ENCODE measurements around the gene PPM1J. TPM values are rescaled to one million over a fixed set of nuclear protein-coding genes. Genes with fewer than 3 reads are reported as not detected.
"Not testable (repeated sequence)": the region's sequence is repeated elsewhere in the genome, so short reads cannot be mapped to it uniquely, and the experiment has no call there.

Gene PPM1J
- total RNA-seq, 4 donors from 2014 or later = 11.9 to 16.5 (median 13.9) TPM

DNA sequence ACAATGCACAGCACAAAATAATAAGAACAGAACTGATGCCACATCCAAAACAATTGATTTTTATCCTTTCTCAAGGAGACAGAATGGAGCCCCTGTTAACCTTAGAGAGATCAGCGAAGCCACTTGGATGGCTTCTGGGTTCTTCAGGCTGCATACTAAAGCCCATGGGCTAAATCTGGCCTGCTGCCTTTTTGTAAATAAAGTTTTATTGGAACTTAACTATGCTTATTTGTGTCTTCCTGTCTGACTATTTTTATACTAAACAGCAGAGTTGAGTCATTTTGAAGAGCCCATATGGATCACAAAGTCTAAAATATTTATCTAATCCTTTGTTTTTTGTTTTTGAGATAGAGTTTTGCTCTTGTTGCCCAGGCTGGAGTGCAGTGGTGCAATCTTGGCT, 16.3 kb upstream of the PPM1J start:
- no peak for DNase-seq (ENCODE audit: low spot score in 2 of 2)
- TF ChIP-seq, protein P1, sequence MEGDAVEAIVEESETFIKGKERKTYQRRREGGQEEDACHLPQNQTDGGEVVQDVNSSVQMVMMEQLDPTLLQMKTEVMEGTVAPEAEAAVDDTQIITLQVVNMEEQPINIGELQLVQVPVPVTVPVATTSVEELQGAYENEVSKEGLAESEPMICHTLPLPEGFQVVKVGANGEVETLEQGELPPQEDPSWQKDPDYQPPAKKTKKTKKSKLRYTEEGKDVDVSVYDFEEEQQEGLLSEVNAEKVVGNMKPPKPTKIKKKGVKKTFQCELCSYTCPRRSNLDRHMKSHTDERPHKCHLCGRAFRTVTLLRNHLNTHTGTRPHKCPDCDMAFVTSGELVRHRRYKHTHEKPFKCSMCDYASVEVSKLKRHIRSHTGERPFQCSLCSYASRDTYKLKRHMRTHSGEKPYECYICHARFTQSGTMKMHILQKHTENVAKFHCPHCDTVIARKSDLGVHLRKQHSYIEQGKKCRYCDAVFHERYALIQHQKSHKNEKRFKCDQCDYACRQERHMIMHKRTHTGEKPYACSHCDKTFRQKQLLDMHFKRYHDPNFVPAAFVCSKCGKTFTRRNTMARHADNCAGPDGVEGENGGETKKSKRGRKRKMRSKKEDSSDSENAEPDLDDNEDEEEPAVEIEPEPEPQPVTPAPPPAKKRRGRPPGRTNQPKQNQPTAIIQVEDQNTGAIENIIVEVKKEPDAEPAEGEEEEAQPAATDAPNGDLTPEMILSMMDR (IDR thresholded peaks at IDR 0.05) = no peak
- TF ChIP-seq POLR2A (IDR thresholded peaks at IDR 0.05) = no peak
- no peak overlapping the region for H3K4me3 ChIP-seq (ENCODE audit: low read depth, poor library complexity, severe bottlenecking)
- 93 to 96% methylated on average over 1 of the region's 1 CpG for WGBS, 2 donors
- intact Hi-C loops (cut with DNase I; ENCODE audit: low total_unique reads) = no loop called here

DNA sequence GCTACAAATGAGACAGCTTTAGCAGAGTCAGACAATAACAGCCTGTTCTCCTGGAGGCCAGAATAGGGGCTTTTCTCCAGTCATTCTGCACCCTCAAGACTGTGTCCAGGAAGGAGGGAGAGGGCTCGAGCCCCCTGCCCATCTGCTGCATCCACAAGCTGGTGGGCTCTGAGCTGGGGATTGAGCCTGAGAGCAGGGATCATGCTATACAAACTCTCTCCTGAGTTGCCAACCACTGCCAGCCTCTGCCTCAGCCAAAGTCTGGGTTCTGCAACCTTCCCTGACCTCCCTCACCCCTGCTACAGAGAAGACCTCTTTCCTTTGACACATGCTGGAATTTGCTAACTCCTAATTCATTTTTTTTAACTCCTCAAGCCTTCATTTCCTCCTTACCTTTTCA, 14.8 kb upstream of the PPM1J start:
- whole genome bisulfite sequencing, 2 donors = 64 to 79% methylated on average over 1 of the region's 1 CpG
- DNase-seq (ENCODE audit: low spot score in 2 of 2) = peak in 1 of 2 donors; percentile 52
- intact Hi-C loops (cut with DNase I; ENCODE audit: low total_unique reads) = no loop called here
- TF ChIP-seq, protein P1 (IDR thresholded peaks at IDR 0.05) = no peak
- TF ChIP-seq POLR2A (IDR thresholded peaks at IDR 0.05) = no peak
- no peak overlapping the region for H3K4me3 ChIP-seq (ENCODE audit: low read depth, poor library complexity, severe bottlenecking)

DNA sequence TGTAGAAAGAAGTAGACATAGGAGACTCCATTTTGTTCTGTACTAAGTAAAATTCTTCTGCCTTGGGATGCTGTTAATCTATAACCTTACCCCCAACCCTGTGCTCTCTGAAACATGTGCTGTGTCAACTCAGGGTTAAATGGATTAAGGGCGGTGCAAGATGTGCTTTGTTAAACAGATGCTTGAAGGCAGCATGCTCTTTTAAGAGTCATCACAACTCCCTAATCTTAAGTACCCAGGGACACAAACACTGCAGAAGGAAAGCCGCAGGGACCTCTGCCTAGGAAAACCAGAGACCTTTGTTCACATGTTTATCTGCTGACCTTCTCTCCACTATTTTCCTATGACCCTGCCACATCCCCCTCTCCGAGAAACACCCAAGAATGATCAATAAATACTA, 13.9 kb upstream of the PPM1J start:
- intact Hi-C loops (cut with DNase I; ENCODE audit: low total_unique reads); H3K4me3 ChIP-seq (ENCODE audit: low read depth, poor library complexity, severe bottlenecking); DNase-seq (ENCODE audit: low spot score in 2 of 2): not testable (repeated sequence)
- 74 to 82% methylated on average over 3 of the region's 3 CpGs for WGBS, 2 donors

DNA sequence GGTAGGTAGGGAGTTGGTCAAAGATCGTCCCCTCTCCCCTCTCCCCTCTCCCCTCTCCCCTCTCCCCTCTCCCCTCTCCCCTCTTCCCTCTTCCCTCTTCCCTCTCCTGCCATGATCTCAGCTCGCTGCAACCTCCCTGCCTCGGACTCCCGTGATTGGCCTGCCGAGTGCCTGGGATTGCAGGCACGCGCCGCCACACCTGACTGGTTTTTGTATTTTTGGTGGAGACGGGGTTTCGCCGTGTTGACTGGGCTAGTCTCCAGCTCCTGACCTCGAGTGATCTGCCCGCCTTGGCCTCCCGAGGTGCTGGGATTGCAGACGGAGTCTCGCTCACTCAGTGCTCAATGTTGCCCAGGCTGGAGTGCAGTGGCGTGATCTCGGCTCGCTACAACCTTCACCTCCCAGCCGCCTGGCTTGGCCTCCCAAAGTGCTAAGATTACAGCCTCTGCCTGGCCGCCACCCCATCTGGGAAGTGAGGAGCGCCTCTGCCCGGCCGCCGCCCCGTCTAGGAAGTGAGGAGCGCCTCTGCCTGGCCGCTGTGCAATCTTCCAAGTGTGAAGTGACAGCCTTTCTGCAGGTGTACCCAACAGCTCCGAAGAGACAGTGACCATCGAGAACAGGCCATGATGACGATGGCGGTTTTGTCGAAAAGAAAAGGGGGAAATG, 13.3 kb upstream of the PPM1J start:
- WGBS, 2 donors = 94 to 95% methylated on average over 33 of the region's 33 CpGs
- intact Hi-C loops (cut with DNase I; ENCODE audit: low total_unique reads); H3K4me3 ChIP-seq (ENCODE audit: low read depth, poor library complexity, severe bottlenecking): not testable (repeated sequence)
- DNase-seq (ENCODE audit: low spot score in 2 of 2) = peak in 1 of 2 donors; percentile 71

DNA sequence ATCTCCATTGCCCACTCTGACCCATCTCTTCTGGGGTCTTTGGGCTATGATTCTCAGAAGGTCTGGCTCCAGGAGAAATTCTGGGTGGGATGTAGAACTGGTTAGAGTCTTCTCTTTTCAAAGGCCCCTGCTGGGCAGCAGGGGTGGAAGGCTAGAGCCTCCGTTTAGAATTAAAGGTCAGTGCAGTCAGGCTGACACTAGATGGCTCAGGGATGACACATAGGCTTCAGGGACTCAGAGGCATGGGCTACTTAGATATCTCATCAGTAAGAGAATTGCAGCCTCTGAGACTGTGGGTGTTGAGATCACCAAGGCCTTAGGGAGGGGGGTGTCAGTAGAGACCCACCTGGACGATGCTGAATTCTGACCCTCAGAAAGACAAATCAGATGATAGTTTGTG, 12.6 kb upstream of the PPM1J start:
- H3K4me3 ChIP-seq (ENCODE audit: low read depth, poor library complexity, severe bottlenecking) = no peak overlapping the region
- intact Hi-C loops (cut with DNase I; ENCODE audit: low total_unique reads) = no loop called here
- TF ChIP-seq, protein P1 (IDR thresholded peaks at IDR 0.05) = no peak
- TF ChIP-seq POLR2A (IDR thresholded peaks at IDR 0.05) = no peak
- DNase-seq (ENCODE audit: low spot score in 2 of 2) = no peak
- WGBS, 2 donors = 68 to 85% methylated on average over 2 of the region's 2 CpGs

DNA sequence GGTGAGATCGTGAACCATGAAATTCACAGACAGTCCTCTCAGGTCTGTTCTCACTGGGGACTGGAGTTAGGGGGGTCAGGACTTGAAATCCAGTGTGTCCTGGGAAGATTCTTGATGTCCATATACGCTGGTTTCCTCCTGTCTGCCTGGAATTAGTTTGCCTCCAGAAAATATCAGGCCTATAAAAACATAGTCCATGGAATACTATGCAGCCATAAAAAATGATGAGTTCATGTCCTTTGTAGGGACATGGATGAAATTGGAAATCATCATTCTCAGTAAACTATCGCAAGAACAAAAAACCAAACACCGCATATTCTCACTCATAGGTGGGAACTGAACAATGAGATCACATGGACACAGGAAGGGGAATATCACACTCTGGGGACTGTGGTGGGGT, 9.1 kb upstream of the PPM1J start:
- DNase-seq (ENCODE audit: low spot score in 2 of 2); H3K4me3 ChIP-seq (ENCODE audit: low read depth, poor library complexity, severe bottlenecking); intact Hi-C loops (cut with DNase I; ENCODE audit: low total_unique reads): not testable (repeated sequence)
- WGBS, 2 donors = 88 to 98% methylated on average over 4 of the region's 4 CpGs

DNA sequence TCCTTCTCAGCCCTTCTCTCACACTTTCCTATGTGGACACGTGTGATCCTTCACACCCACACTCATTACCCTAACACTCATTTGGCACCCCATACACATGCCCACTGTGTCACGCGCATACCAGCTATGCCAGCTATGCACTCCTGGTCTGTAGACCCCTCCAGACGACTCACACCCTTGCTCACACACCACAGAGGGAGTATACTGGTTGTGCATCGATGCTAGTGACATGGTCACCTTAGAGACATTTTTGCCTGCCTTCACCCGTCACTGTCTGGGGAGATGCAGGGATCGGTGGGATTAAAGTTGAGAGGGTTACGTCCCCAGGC, 8.3 kb upstream of the PPM1J start:
- intact Hi-C loops (cut with DNase I; ENCODE audit: low total_unique reads) = no loop called here
- H3K4me3 ChIP-seq (ENCODE audit: low read depth, poor library complexity, severe bottlenecking) = no peak overlapping the region
- DNase-seq (ENCODE audit: low spot score in 2 of 2) = no peak
- TF ChIP-seq, protein P1 (IDR thresholded peaks at IDR 0.05) = no peak
- WGBS, 2 donors = 79 to 82% methylated on average over 8 of the region's 8 CpGs

Data from lower leg skin (tissue), 4 donors.